Common myeloid progenitor, CD34-positive (primary cell): ENCODE results near the gene DPP10.
"Not testable (repeated sequence)": the region's sequence is repeated elsewhere in the genome, so short reads cannot be mapped to it uniquely, and the experiment has no call there.

Source experiments
- CTCF ChIA-PET: fragments of 350-600 bp; sonication (Branson Sonifier 250); formaldehyde crosslinking; loops from one replicate; lab custom pipeline; 2021; ENCODE audit warnings: antibody characterized with exemption; lab: Charles Lee
- POLR2A ChIA-PET: fragments of 350-600 bp; sonication (Branson Sonifier 250); formaldehyde crosslinking; loops from one replicate; lab custom pipeline; 2021; ENCODE audit warnings: antibody characterized with exemption; lab: Charles Lee
- DNase-seq, 3 donors: peaks; one replicate each; pipeline versions ENCODE4 v3.0.0 to v3.0.0-alpha.2; 2013
- H3K27ac ChIP-seq, 2 experiments: 1 replicate in 1 of 2; 2 replicates in 1 of 2; pipeline ENCODE4 v1.7.0; 2013; ENCODE audit warnings: inconsistent platforms in 2 of 2, low read length in 2 of 2, mild to moderate bottlenecking in 2 of 2, low read depth in 1 of 2, moderate library complexity in 1 of 2; ENCODE audit not compliant: severe bottlenecking in 2 of 2, insufficient read depth in 1 of 2, poor library complexity in 1 of 2
- H3K27me3 ChIP-seq, 5 experiments: replicated peaks in 2 of 5; 1 replicate in 3 of 5; 2 replicates in 2 of 5; pipeline versions ENCODE4 v1.6.1 to v1.7.0; 2013; ENCODE audit warnings: low read length in 4 of 5, mild to moderate bottlenecking in 2 of 5, moderate library complexity in 2 of 5, inconsistent platforms in 1 of 5; ENCODE audit not compliant: insufficient read depth in 5 of 5, control insufficient read depth in 4 of 5
- H3K36me3 ChIP-seq, 4 experiments: 1 replicate in 2 of 4; 2 replicates in 2 of 4; pipeline versions ENCODE4 v1.6.1 to v1.7.0; 2013; ENCODE audit warnings: low read length in 3 of 4, control low read depth in 1 of 4, mild to moderate bottlenecking in 1 of 4; ENCODE audit not compliant: control insufficient read depth in 4 of 4, insufficient read depth in 4 of 4
- H3K4me1 ChIP-seq, 4 experiments: 1 replicate in 3 of 4; 2 replicates in 1 of 4; pipeline versions ENCODE4 v1.6.1 to v1.7.1; 2013; ENCODE audit warnings: low read length in 3 of 4, mild to moderate bottlenecking in 3 of 4, control low read depth in 1 of 4, inconsistent platforms in 1 of 4, moderate library complexity in 1 of 4; ENCODE audit not compliant: control insufficient read depth in 4 of 4, insufficient read depth in 4 of 4; ENCODE audit errors: control extremely low read depth in 1 of 4
- H3K4me3 ChIP-seq, 7 experiments: 1 replicate in 4 of 7; 2 replicates in 3 of 7; pipeline versions ENCODE4 v1.5.1 to v1.7.0; 2013; ENCODE audit warnings: mild to moderate bottlenecking in 7 of 7, low read length in 6 of 7, moderate library complexity in 6 of 7, inconsistent platforms in 2 of 7, low read depth in 2 of 7, control low read depth in 1 of 7; ENCODE audit not compliant: insufficient read depth in 4 of 7, control insufficient read depth in 1 of 7; ENCODE audit errors: extremely low read depth in 1 of 7
- H3K9me3 ChIP-seq, 5 experiments: 1 replicate in 4 of 5; 2 replicates in 1 of 5; pipeline versions ENCODE4 v1.6.1 to v1.7.1; 2013; ENCODE audit warnings: low read length in 4 of 5, mild to moderate bottlenecking in 2 of 5, inconsistent platforms in 1 of 5, low read depth in 1 of 5, moderate library complexity in 1 of 5; ENCODE audit not compliant: control insufficient read depth in 4 of 5, insufficient read depth in 2 of 5; ENCODE audit errors: control extremely low read depth in 1 of 5
- WGBS: methylation state at CpG from one replicate; pipeline ENCODE4 v1.1.5; 2013; ENCODE audit not compliant: insufficient coverage; 5-methylcytosine and 5-hydroxymethylcytosine counted together

The DPP10 gene

GRCh38 chr2:114728372-114728771 is 285.9 kb downstream of the DPP10 start:
- no peaks in the 10 kb centered on the region for H3K36me3 ChIP-seq
- no peak overlapping the region for H3K27ac ChIP-seq
- no peak overlapping the region for H3K4me3 ChIP-seq
- no peaks in the 10 kb centered on the region for H3K27me3 ChIP-seq
- no peaks in the 10 kb centered on the region for H3K4me1 ChIP-seq
- POLR2A ChIA-PET, result no interaction called here
- H3K9me3 ChIP-seq, result no peaks in the 10 kb centered on the region
- WGBS, result 92% methylated on average over 2 of the region's 4 CpGs
- CTCF ChIA-PET, result no interaction called here
- no peak for DNase-seq

GRCh38 chr2:114729026-114729425 is 286.6 kb downstream of the DPP10 start:
- Histone ChIP-seq H3K27ac (no peak overlapping the region), H3K9me3 (no peaks in the 10 kb centered on the region), H3K36me3 (no peaks in the 10 kb centered on the region), H3K27me3 (no peaks in the 10 kb centered on the region), H3K4me1 (no peaks in the 10 kb centered on the region), H3K4me3 (no peak overlapping the region)
- DNase-seq, result no peak
- CTCF ChIA-PET, result no interaction called here
- POLR2A ChIA-PET, result no interaction called here
- 90% methylated on average over 2 of the region's 5 CpGs for WGBS

- Histone ChIP-seq H3K36me3 (no peaks in the 10 kb centered on the region), H3K4me1 (no peaks in the 10 kb centered on the region), H3K9me3 (peaks cover 0 to 4% (median 0%) of the 10 kb centered on the region in 5 experiments), H3K27ac (no peak overlapping the region), H3K4me3 (no peak overlapping the region), H3K27me3 (no peaks in the 10 kb centered on the region)
- WGBS, result 100% methylated on average over 2 of the region's 3 CpGs
- DNase-seq, result no peak
- ChIA-PET CTCF (no interaction called here), POLR2A (no interaction called here)
Observed at GRCh38 chr2:114735126-114735525, 292.7 kb downstream of the DPP10 start.

- 88% methylated on average over 1 of the region's 1 CpG for WGBS
- no peak for DNase-seq
- no peaks in the 10 kb centered on the region for H3K36me3 ChIP-seq
- peaks cover 0 to 4% (median 0%) of the 10 kb centered on the region in 5 experiments for H3K9me3 ChIP-seq
- no peaks in the 10 kb centered on the region for H3K4me1 ChIP-seq
- ChIA-PET CTCF (no interaction called here), POLR2A (no interaction called here)
- no peak overlapping the region for H3K27ac ChIP-seq
- H3K4me3 ChIP-seq, result no peak overlapping the region
- H3K27me3 ChIP-seq, result no peaks in the 10 kb centered on the region
Observed at GRCh38 chr2:114742245-114742644, 299.8 kb downstream of the DPP10 start.

GRCh38 chr2:114745700-114746099 is 303.3 kb downstream of the DPP10 start:
- no peaks in the 10 kb centered on the region for H3K36me3 ChIP-seq
- no peaks in the 10 kb centered on the region for H3K4me1 ChIP-seq
- POLR2A ChIA-PET, result no interaction called here
- peaks cover 0 to 1% (median 0%) of the 10 kb centered on the region in 5 experiments for H3K9me3 ChIP-seq
- DNase-seq, result no peak
- 84% methylated on average over 2 of the region's 2 CpGs for WGBS
- no peak overlapping the region for H3K27ac ChIP-seq
- H3K27me3 ChIP-seq, result no peaks in the 10 kb centered on the region
- no peak overlapping the region for H3K4me3 ChIP-seq
- CTCF ChIA-PET, result no interaction called here

- H3K36me3 ChIP-seq, CTCF ChIA-PET, H3K27ac ChIP-seq, H3K4me3 ChIP-seq, H3K9me3 ChIP-seq, H3K4me1 ChIP-seq, POLR2A ChIA-PET, H3K27me3 ChIP-seq, DNase-seq: not testable (repeated sequence)
- no CpG with 5 or more reads among the region's 5 CpGs for WGBS
Observed at GRCh38 chr2:114748175-114748574, 305.7 kb downstream of the DPP10 start.

- no peaks in the 10 kb centered on the region for H3K36me3 ChIP-seq
- ChIA-PET CTCF (interaction anchor here (1.4 kb wide), 1 partner anchor 26 kb away, joined by 3 read pairs; no protein-coding TSS in a partner anchor), POLR2A (no interaction called here)
Observed at GRCh38 chr2:114752425-114752824, 310.0 kb downstream of the DPP10 start.

More at GRCh38 chr2:114752425-114752824, 310.0 kb downstream of the DPP10 start:
- DNase-seq, result no peak
- H3K27me3 ChIP-seq, result no peaks in the 10 kb centered on the region
- H3K4me3 ChIP-seq, result no peak overlapping the region
- 80% methylated on average over 3 of the region's 4 CpGs for WGBS
- H3K4me1 ChIP-seq, result no peaks in the 10 kb centered on the region
- peaks cover 0 to 1% (median 0%) of the 10 kb centered on the region in 5 experiments for H3K9me3 ChIP-seq
- H3K27ac ChIP-seq, result no peak overlapping the region
